GM12878 (cell line): ENCODE results near the gene FYTTD1. TPM values are rescaled to one million over a fixed set of nuclear protein-coding genes. Genes with fewer than 3 reads are reported as not detected.

Experiments
- DPF2 ChIP-seq: fragments of 450-650 bp; IDR thresholded peaks from 2 replicates; pipeline ENCODE4 v1.6.1; 2017; ENCODE audit warnings: mild to moderate bottlenecking
- FOXK2 ChIP-seq: fragments of 450-650 bp; IDR thresholded peaks from 2 replicates; pipeline ENCODE4 v1.6.1; 2017; ENCODE audit warnings: mild to moderate bottlenecking, moderate library complexity
- FOXM1 ChIP-seq: IDR thresholded peaks from 2 replicates; pipeline ENCODE4 v1.6.1; 2012; ENCODE audit warnings: low read depth, mild to moderate bottlenecking, inconsistent platforms, low read length, moderate library complexity
- IRF5 ChIP-seq: fragments of 450-650 bp; IDR thresholded peaks from 2 replicates; pipeline ENCODE4 v1.6.1; 2017; ENCODE audit warnings: borderline replicate concordance
- JUNB ChIP-seq: IDR thresholded peaks from 2 replicates; pipeline ENCODE4 v1.6.1; 2016; ENCODE audit warnings: antibody characterized with exemption, mild to moderate bottlenecking
- KDM1A ChIP-seq: fragments of 200-600 bp; sonication (generic); IDR thresholded peaks from 2 replicates; pipeline ENCODE4 v1.6.1; 2016; ENCODE audit warnings: borderline replicate concordance
- LARP7 ChIP-seq: fragments of 450-650 bp; IDR thresholded peaks from 2 replicates; pipeline ENCODE4 v1.6.1; 2017; ENCODE audit warnings: mild to moderate bottlenecking
- MLLT1 ChIP-seq: fragments of 450-650 bp; IDR thresholded peaks from 2 replicates; pipeline ENCODE4 v1.6.1; 2016; ENCODE audit warnings: mild to moderate bottlenecking
- NBN ChIP-seq: fragments of 450-650 bp; IDR thresholded peaks from 2 replicates; pipeline ENCODE4 v1.6.1; 2016
- RB1 ChIP-seq: fragments of 450-650 bp; formaldehyde crosslinking; IDR thresholded peaks from 2 replicates; pipeline ENCODE4 v1.6.1; 2017; ENCODE audit warnings: mild to moderate bottlenecking, borderline replicate concordance
- SIN3A ChIP-seq: IDR thresholded peaks from 2 replicates; pipeline ENCODE4 v1.6.1; 2012; ENCODE audit warnings: low read depth, low read length, improper control_type of control experiment
- SREBF1 ChIP-seq: IDR thresholded peaks from 2 replicates; pipeline ENCODE4 v1.6.1; 2012; ENCODE audit warnings: mild to moderate bottlenecking, low read length
- STAT1 ChIP-seq: fragments of 450-650 bp; conservative IDR thresholded peaks from 2 replicates; pipeline ENCODE4 v1.6.1; 2014; ENCODE audit warnings: antibody characterized with exemption, mild to moderate bottlenecking
- YY1 ChIP-seq: IDR thresholded peaks from 2 replicates; pipeline ENCODE4 v1.6.1; 2011; ENCODE audit warnings: low read depth, mild to moderate bottlenecking, low read length
- ZNF207 ChIP-seq: fragments of 450-650 bp; IDR thresholded peaks from 2 replicates; pipeline ENCODE4 v1.6.1; 2014; ENCODE audit warnings: antibody characterized with exemption, mild to moderate bottlenecking, borderline replicate concordance
- polyA plus RNA-seq, 11 experiments: library from polyadenylated mRNA; depleted of rRNA in 4 of 11; unstranded in 6 of 11; stranded (reverse) in 5 of 11; fragments of >200 nt; fragmentation: Nextera tagmentation in 4 of 11; fragmentation: Illumina TruSeq in 1 of 11; extraction: Ambion mirVana in 4 of 11; extraction: Trizol in 1 of 11; gene quantifications; 1 replicate in 1 of 11; 2 replicates in 10 of 11; pipeline versions ENCODE4 v1.2.1 to v1.2.3, GENCODE V29; 2011 to 2016; ENCODE audit warnings: inconsistent platforms in 2 of 11, missing spikeins in 2 of 11, low read depth in 1 of 11
- total RNA-seq, 4 experiments: library from RNA; depleted of rRNA in 3 of 4; stranded (reverse); fragments of >200 nt in 3 of 4; fragmentation: Illumina TruSeq in 1 of 4; extraction: Trizol in 1 of 4; gene quantifications; 2 replicates each; pipeline versions ENCODE4 v1.2.1 to v1.2.3, GENCODE V29; 2013 to 2021
- TF ChIP-seq, protein P1 (sequence below): fragments of 450-650 bp; IDR thresholded peaks from 2 replicates; pipeline ENCODE4 v1.6.1; 2017; ENCODE audit warnings: mild to moderate bottlenecking, moderate library complexity
- TF ChIP-seq, protein P2 (sequence below): fragments of 450-650 bp; formaldehyde crosslinking; IDR thresholded peaks from 2 replicates; pipeline ENCODE4 v1.4.0; 2022; ENCODE audit warnings: mild to moderate bottlenecking, moderate library complexity
- TF ChIP-seq, protein P3 (sequence below): fragments of 450-650 bp; IDR thresholded peaks from 2 replicates; pipeline ENCODE4 v1.6.1; 2017; ENCODE audit warnings: mild to moderate bottlenecking

Gene FYTTD1
- total and polyA plus RNA-seq, 10 of the 15 experiments (the other 5 are each of a cell fraction or from before 2014, with no cell fraction given) = 25.5 to 101 (median 59.4) TPM

- TF ChIP-seq, protein P1, sequence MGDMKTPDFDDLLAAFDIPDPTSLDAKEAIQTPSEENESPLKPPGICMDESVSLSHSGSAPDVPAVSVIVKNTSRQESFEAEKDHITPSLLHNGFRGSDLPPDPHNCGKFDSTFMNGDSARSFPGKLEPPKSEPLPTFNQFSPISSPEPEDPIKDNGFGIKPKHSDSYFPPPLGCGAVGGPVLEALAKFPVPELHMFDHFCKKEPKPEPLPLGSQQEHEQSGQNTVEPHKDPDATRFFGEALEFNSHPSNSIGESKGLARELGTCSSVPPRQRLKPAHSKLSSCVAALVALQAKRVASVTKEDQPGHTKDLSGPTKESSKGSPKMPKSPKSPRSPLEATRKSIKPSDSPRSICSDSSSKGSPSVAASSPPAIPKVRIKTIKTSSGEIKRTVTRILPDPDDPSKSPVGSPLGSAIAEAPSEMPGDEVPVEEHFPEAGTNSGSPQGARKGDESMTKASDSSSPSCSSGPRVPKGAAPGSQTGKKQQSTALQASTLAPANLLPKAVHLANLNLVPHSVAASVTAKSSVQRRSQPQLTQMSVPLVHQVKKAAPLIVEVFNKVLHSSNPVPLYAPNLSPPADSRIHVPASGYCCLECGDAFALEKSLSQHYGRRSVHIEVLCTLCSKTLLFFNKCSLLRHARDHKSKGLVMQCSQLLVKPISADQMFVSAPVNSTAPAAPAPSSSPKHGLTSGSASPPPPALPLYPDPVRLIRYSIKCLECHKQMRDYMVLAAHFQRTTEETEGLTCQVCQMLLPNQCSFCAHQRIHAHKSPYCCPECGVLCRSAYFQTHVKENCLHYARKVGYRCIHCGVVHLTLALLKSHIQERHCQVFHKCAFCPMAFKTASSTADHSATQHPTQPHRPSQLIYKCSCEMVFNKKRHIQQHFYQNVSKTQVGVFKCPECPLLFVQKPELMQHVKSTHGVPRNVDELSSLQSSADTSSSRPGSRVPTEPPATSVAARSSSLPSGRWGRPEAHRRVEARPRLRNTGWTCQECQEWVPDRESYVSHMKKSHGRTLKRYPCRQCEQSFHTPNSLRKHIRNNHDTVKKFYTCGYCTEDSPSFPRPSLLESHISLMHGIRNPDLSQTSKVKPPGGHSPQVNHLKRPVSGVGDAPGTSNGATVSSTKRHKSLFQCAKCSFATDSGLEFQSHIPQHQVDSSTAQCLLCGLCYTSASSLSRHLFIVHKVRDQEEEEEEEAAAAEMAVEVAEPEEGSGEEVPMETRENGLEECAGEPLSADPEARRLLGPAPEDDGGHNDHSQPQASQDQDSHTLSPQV = no peak
- TF ChIP-seq RB1 = no peak
- TF ChIP-seq FOXK2 = no peak
- peak; percentile 59; the same call in 1 of the 2 replicates for TF ChIP-seq MLLT1
- TF ChIP-seq IRF5 = no peak
- no peak for TF ChIP-seq JUNB
- TF ChIP-seq STAT1 = no peak
- TF ChIP-seq FOXM1 = peak; percentile 24; the same call in 1 of the 2 replicates
- no peak for TF ChIP-seq ZNF207
- TF ChIP-seq DPF2 = no peak
- no peak for TF ChIP-seq KDM1A
- TF ChIP-seq, protein P2, sequence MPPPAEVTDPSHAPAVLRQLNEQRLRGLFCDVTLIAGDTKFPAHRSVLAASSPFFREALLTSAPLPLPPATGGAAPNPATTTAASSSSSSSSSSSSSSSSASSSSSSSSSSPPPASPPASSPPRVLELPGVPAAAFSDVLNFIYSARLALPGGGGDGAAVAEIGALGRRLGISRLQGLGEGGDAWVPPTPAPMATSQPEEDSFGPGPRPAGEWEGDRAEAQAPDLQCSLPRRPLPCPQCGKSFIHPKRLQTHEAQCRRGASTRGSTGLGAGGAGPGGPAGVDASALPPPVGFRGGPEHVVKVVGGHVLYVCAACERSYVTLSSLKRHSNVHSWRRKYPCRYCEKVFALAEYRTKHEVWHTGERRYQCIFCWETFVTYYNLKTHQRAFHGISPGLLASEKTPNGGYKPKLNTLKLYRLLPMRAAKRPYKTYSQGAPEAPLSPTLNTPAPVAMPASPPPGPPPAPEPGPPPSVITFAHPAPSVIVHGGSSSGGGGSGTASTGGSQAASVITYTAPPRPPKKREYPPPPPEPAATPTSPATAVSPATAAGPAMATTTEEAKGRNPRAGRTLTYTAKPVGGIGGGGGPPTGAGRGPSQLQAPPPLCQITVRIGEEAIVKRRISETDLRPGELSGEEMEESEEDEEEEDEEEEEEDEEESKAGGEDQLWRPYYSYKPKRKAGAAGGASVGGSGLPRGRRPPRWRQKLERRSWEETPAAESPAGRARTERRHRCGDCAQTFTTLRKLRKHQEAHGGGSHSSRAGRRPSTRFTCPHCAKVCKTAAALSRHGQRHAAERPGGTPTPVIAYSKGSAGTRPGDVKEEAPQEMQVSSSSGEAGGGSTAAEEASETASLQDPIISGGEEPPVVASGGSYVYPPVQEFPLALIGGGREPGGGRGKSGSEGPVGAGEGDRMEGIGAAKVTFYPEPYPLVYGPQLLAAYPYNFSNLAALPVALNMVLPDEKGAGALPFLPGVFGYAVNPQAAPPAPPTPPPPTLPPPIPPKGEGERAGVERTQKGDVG = no peak
- TF ChIP-seq SIN3A = no peak
- no peak for TF ChIP-seq SREBF1
- TF ChIP-seq, protein P3, sequence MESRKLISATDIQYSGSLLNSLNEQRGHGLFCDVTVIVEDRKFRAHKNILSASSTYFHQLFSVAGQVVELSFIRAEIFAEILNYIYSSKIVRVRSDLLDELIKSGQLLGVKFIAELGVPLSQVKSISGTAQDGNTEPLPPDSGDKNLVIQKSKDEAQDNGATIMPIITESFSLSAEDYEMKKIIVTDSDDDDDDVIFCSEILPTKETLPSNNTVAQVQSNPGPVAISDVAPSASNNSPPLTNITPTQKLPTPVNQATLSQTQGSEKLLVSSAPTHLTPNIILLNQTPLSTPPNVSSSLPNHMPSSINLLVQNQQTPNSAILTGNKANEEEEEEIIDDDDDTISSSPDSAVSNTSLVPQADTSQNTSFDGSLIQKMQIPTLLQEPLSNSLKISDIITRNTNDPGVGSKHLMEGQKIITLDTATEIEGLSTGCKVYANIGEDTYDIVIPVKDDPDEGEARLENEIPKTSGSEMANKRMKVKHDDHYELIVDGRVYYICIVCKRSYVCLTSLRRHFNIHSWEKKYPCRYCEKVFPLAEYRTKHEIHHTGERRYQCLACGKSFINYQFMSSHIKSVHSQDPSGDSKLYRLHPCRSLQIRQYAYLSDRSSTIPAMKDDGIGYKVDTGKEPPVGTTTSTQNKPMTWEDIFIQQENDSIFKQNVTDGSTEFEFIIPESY = no peak
- TF ChIP-seq LARP7 = no peak
- TF ChIP-seq YY1 = no peak
- TF ChIP-seq NBN = peak; percentile 24; the same call in 1 of the 2 replicates
These were observed 1.4 kb downstream of the FYTTD1 start (continued) for GRCh38 chr3:197750858-197751737.
